ENCODE measurements around the gene GSTK1. TPM values are rescaled to one million over a fixed set of nuclear protein-coding genes. Genes with fewer than 3 reads are reported as not detected.

Gene GSTK1
- total RNA-seq, 6 experiments from 2014 or later, result 209 to 315 (median 257) TPM

DNA sequence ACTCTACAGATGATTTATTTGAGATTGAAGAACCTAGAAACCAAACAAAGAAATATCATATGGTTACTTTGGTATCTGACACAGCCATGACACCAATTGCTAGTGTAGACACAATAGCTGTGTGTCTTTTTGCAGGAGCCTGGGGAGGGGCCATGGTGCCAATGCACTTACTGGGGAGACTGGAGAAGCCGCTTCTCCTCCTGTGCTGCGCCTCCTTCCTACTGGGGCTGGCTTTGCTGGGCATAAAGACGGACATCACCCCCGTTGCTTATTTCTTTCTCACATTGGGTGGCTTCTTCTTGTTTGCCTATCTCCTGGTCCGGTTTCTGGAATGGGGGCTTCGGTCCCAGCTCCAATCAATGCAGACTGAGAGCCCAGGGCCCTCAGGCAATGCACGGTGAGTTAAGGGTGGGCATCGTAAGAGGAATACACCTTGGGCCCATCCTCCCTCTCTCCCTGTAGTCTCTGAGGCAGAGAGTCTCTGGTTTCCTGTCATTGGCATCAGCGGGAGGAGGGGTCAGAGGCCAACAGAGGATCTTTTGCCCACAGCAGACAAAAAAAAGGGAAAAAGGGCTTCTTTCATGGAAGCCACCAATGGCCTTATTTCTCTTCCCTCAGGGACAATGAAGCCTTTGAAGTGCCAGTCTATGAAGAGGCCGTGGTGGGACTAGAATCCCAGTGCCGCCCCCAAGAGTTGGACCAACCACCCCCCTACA is 22.7 kb downstream of the GSTK1 start:
- Histone ChIP-seq H3K9me3 (no peaks in the 10 kb centered on the region), H3K27me3 (no peaks in the 10 kb centered on the region), H3K4me3 (peak overlapping the region in 1 of 3 donors; percentile 59), H3K4me1 (peaks cover 0 to 39% (median 6%) of the 10 kb centered on the region in 4 donors), H3K27ac (peak overlapping the region in 1 of 3 donors; percentile 19), H3K36me3 (no peaks in the 10 kb centered on the region)
- no peak for DNase-seq
- ATAC-seq, result no peak
- TF ChIP-seq, protein P1, sequence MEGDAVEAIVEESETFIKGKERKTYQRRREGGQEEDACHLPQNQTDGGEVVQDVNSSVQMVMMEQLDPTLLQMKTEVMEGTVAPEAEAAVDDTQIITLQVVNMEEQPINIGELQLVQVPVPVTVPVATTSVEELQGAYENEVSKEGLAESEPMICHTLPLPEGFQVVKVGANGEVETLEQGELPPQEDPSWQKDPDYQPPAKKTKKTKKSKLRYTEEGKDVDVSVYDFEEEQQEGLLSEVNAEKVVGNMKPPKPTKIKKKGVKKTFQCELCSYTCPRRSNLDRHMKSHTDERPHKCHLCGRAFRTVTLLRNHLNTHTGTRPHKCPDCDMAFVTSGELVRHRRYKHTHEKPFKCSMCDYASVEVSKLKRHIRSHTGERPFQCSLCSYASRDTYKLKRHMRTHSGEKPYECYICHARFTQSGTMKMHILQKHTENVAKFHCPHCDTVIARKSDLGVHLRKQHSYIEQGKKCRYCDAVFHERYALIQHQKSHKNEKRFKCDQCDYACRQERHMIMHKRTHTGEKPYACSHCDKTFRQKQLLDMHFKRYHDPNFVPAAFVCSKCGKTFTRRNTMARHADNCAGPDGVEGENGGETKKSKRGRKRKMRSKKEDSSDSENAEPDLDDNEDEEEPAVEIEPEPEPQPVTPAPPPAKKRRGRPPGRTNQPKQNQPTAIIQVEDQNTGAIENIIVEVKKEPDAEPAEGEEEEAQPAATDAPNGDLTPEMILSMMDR (IDR thresholded peaks at IDR 0.05), result no peak
- no peak for TF ChIP-seq POLR2A (IDR thresholded peaks at IDR 0.05)
- 80% methylated on average over 3 of the region's 11 CpGs for WGBS (ENCODE audit: insufficient coverage, low coverage, low lambda C conversion rate, missing lambda C conversion rate)
- intact Hi-C loops (cut with DNase I), result no loop called here

- 100% methylated on average over 1 of the region's 6 CpGs for WGBS (ENCODE audit: insufficient coverage, low coverage, low lambda C conversion rate, missing lambda C conversion rate)
- Histone ChIP-seq H3K27ac (no peak overlapping the region), H3K36me3 (no peaks in the 10 kb centered on the region), H3K9me3 (no peaks in the 10 kb centered on the region), H3K27me3 (no peaks in the 10 kb centered on the region), H3K4me1 (peaks cover 0 to 39% (median 6%) of the 10 kb centered on the region in 4 donors), H3K4me3 (no peak overlapping the region)
- intact Hi-C loops (cut with DNase I), result no loop called here
- TF ChIP-seq POLR2A (IDR thresholded peaks at IDR 0.05), result no peak
- TF ChIP-seq, protein P1 (IDR thresholded peaks at IDR 0.05), result no peak
- DNase-seq, result no peak
- ATAC-seq, result no peak
Measured at GRCh38 chr7:143286522-143286890, 23.3 kb downstream of the GSTK1 start.

DNA sequence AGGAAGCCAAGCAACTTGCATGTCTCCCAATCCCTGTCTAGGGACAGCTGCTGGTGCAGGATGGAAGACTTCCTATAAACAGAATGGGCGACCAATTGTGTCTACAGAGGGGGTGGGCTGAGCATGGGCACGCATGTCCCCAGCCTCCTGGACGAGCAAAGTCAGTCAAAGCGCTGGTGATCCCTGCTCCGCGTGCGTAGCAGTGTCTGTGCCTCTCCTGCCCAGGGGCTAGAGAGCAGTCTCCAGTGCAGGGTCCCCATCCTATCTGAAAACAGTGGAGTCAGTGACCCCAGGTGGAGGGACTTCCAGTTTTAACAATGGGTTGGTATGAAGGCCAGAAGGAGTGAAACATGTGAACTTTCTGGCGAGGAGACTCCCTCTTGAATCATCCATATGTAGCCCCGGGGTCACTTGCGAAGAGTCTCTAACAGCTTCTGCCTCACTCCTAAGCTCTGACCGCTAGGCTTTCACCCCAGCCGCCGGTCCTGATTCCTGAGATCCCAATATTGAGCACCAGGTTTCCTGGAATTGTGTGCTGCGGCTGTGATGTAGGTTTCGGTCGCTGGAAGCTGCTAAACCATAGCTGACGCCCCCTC is 24.2 kb downstream of the GSTK1 start:
- Histone ChIP-seq H3K27ac (peak overlapping the region; percentile 14 to 56 (median 40)), H3K4me1 (peaks cover 0 to 39% (median 6%) of the 10 kb centered on the region in 4 donors), H3K4me3 (peak overlapping the region; percentile 29 to 99 (median 98)), H3K9me3 (no peaks in the 10 kb centered on the region), H3K36me3 (peaks cover 0 to 6% (median 0%) of the 10 kb centered on the region in 4 donors), H3K27me3 (no peaks in the 10 kb centered on the region)
- whole genome bisulfite sequencing (ENCODE audit: insufficient coverage, low coverage, low lambda C conversion rate, missing lambda C conversion rate), result 67% methylated on average over 3 of the region's 17 CpGs
- intact Hi-C loops (cut with DNase I), result no loop called here
- ATAC-seq (no peak), DNase-seq (no peak)
- TF ChIP-seq POLR2A (IDR thresholded peaks at IDR 0.05), result no peak
- TF ChIP-seq, protein P1 (IDR thresholded peaks at IDR 0.05), result no peak

DNA sequence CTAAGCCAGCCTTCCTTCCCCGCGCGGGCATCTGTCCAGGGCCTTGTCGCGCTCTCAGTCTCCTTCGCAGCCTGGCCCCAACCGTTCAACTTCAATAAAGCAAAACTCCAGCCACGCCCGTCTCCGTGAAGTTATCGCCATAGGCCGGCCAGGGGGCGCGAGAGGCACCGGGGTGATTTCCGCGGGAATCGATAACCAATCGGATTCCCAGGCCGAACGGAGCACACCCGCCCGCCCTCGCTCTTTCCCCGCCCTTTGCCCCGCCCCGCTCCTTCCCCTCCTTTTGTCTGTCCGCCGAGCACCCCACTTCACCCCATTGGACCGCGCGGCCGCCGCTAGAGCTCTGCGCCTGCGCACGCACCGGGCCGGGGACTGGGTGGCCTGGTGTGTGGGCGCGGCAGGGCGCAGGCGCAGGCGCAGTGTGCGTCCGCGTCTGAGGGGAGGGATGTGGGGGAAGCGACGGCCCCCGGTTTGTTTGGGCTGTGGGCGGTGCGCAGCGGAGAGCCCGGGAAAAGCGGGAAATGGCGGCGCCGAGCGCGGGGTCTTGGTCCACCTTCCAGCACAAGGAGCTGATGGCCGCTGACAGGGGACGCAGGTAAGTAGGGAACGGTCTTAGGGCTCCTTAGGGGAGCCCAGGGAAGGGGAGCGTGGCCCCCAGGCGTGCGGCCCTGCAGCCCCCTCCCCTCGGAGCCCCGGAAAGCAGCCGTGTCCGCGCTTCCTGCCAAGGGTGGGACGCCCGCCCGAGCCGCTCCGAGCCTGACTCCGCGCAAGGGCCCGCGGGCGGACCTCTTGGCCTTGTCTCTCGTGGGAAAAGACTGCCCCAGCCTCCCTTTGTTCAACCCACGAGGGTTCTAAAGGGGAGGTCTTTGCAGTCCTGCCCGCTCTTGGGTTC is 24.9 kb downstream of the GSTK1 start, which contains the start of gene CASP2:
Gene CASP2, plus strand, starts transcription at position 417 of the 892 bp plus-strand sequence. Its CDS starts 105 bp downstream, at position 522.
- H3K27ac ChIP-seq, result peak within 1 kb of the TSS; percentile 75 to 90 (median 87)

More for the DNA sequence above, 24.9 kb downstream of the GSTK1 start, which contains the start of gene CASP2:
- ATAC-seq, result peak; percentile 87 to 92 (median 90)
- peak within 1 kb of the TSS; percentile 88 to 99 (median 98) for H3K4me3 ChIP-seq
- H3K27me3 ChIP-seq, result no peaks in the 10 kb centered on the region
- no peaks in the 10 kb centered on the region for H3K9me3 ChIP-seq
- peaks cover 0 to 13% (median under 1%) of the 10 kb centered on the region in 4 donors for H3K36me3 ChIP-seq
- intact Hi-C loops (cut with DNase I), result no loop called here
- peak; percentile 99 for DNase-seq
- under 1% methylated on average over 42 of the region's 84 CpGs for WGBS (ENCODE audit: insufficient coverage, low coverage, low lambda C conversion rate, missing lambda C conversion rate)
- TF ChIP-seq POLR2A (IDR thresholded peaks at IDR 0.05), result peak; percentile 71
- TF ChIP-seq, protein P1 (IDR thresholded peaks at IDR 0.05), result peak in 3 of 4 donors; percentile 48 to 50 (median 49)
- H3K4me1 ChIP-seq, result peaks cover 0 to 39% (median 6%) of the 10 kb centered on the region in 4 donors
